Measurements from ENCODE around the gene CREBL2.

CREBL2 gene

DNA sequence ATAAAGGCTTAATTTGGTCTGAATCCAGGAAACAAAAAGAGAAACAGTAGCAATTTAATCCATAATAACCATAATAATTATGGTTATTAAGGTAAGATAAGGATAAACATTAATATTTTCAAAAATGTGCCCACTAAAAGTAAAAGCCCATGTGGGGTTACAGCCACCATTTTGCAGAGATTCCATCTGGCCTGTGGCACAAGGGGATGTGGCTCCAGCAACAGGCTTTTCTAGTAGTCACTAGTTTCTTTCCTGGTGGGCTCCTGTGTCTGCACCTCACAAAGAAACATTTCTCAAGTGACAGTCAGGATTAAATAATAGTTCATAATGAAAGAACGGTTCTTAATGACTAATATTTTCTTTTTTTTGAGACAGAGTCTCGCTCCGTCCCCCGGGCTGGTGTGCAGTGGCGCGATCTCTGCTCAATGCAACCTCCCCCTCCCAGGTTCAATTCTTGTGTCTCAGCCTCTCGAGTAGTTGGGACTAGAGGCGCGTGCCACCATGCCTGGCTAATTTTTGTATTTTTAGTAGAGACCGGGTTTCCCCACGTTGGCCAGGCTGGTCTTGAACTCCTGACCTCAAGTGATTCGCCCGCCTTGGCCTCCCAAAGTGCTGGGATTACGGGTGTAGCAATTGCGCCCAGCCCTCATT is 52.1 kb downstream of the CREBL2 start:
- H3K27me3 ChIP-seq, result no peaks in the 10 kb centered on the region
- peaks cover 9% of the 10 kb centered on the region for H3K36me3 ChIP-seq
- no peak overlapping the region for H3K4me3 ChIP-seq (ENCODE audit: low read depth, low read length)
- TF ChIP-seq, protein P1, sequence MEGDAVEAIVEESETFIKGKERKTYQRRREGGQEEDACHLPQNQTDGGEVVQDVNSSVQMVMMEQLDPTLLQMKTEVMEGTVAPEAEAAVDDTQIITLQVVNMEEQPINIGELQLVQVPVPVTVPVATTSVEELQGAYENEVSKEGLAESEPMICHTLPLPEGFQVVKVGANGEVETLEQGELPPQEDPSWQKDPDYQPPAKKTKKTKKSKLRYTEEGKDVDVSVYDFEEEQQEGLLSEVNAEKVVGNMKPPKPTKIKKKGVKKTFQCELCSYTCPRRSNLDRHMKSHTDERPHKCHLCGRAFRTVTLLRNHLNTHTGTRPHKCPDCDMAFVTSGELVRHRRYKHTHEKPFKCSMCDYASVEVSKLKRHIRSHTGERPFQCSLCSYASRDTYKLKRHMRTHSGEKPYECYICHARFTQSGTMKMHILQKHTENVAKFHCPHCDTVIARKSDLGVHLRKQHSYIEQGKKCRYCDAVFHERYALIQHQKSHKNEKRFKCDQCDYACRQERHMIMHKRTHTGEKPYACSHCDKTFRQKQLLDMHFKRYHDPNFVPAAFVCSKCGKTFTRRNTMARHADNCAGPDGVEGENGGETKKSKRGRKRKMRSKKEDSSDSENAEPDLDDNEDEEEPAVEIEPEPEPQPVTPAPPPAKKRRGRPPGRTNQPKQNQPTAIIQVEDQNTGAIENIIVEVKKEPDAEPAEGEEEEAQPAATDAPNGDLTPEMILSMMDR (IDR thresholded peaks at IDR 0.05; ENCODE audit: low read depth, low read length), result no peak
- no peaks in the 10 kb centered on the region for H3K9me3 ChIP-seq
- no peak for DNase-seq
- no peaks in the 10 kb centered on the region for H3K4me1 ChIP-seq

DNA sequence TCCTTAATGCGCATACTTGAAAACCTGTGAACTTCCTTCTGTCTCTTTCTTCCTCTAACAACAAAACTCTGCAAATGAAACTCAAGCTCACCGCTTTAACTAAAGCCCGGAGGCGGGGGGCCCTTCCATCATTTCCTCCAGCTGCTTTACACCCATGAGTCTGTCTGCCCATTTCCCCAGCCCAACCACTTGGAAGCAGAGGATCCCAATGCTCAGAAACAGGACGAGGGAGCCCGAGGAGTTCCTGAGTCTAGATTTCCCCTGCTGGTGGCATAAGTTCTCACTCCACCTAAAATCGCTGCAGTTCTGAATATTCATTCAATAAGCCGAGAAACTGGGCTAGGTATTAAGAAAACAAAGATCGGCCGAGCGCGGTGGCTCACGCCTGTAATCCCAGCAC is 53.5 kb downstream of the CREBL2 start:
- no peaks in the 10 kb centered on the region for H3K27me3 ChIP-seq
- H3K4me3 ChIP-seq (ENCODE audit: low read depth, low read length), result no peak overlapping the region
- TF ChIP-seq, protein P1 (IDR thresholded peaks at IDR 0.05; ENCODE audit: low read depth, low read length), result no peak
- no peak for DNase-seq
- H3K36me3 ChIP-seq, result peaks cover 9% of the 10 kb centered on the region
- H3K4me1 ChIP-seq, result no peaks in the 10 kb centered on the region
- no peaks in the 10 kb centered on the region for H3K9me3 ChIP-seq

DNA sequence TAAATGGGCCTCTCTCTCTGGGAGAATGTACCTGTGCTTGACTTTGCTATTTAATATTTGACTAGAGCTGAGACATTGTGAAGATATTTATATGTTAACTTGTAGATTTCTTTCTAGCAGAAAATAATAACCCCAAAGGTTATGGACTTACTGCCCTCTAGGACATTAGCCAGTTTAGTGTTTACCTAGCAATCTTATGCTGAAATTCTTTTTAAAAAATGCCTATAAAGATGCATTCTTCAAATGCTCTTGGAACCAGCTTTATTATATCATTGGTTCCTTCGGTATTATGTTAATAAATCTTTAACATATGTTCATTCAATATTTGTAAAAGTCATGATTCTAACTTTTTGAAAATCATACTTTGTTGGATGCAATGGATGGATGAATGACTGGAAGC is 56.3 kb downstream of the CREBL2 start:
- TF ChIP-seq, protein P1 (IDR thresholded peaks at IDR 0.05; ENCODE audit: low read depth, low read length), result no peak
- Histone ChIP-seq H3K36me3 (no peaks in the 10 kb centered on the region), H3K4me3 (ENCODE audit: low read depth, low read length) (no peak overlapping the region), H3K4me1 (no peaks in the 10 kb centered on the region), H3K9me3 (no peaks in the 10 kb centered on the region), H3K27me3 (no peaks in the 10 kb centered on the region)
- no peak for DNase-seq

DNA sequence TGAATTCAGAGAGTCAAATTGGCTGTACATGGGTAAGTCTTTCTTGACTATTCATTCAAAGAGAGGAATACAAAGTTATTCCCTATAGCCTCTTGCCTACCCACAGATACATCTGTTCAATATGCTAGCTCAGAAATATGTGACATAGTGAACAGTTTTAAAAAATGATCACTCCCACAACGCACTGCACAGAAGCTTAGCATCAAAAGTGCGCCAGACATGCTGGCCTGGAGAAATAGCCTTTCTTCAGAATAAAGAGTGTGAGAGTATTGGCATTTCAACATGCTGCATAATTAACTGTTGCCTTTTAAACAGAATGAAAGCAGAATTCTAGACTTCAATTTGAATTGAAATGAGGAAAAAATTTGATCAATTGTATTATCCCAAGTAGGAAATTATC is 57.3 kb downstream of the CREBL2 start:
- Histone ChIP-seq H3K4me1 (no peaks in the 10 kb centered on the region), H3K9me3 (no peaks in the 10 kb centered on the region), H3K36me3 (no peaks in the 10 kb centered on the region), H3K4me3 (ENCODE audit: low read depth, low read length) (no peak overlapping the region), H3K27me3 (no peaks in the 10 kb centered on the region)
- DNase-seq, result no peak
- TF ChIP-seq, protein P1 (IDR thresholded peaks at IDR 0.05; ENCODE audit: low read depth, low read length), result no peak

DNA sequence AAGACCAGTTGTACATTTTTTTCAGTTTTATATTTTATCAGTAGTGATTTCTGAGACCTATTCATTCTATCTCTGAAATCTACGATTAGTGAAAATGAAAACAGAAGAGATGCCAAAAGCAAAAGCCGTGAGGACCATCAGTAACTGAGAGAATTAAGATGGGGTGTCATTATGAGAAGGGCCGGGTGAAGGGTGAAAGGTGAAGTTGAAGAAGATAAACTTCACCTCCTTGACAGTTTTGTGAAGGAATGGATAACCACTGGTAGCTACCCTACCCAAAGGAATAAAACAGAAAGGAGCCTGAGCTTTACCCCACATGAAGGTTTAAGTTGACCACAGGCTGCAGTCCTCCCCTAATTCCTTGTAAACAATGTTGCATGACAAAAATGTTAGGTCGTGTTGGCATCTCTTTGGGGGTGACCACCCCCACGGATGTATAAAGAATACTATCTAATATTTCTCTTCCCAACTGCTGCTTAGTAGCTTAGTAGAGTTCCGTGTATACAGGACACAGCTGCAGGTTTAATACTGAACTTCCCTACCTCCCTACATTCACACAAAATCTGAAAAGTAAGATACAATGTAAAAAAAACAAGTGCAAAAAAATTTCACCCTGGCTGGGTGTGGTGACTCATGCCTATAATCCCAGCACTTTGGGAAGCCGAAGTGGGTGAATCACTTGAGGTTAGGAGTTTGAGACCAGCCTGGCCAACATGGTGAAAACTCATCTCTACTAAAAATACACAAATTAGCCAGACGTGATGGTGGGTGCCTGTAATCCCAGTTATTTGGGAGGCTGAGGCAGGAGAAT is 60.4 kb downstream of the CREBL2 start:
- TF ChIP-seq, protein P1 (IDR thresholded peaks at IDR 0.05; ENCODE audit: low read depth, low read length), result no peak
- Histone ChIP-seq H3K27me3 (no peaks in the 10 kb centered on the region), H3K4me1 (peaks cover 8% of the 10 kb centered on the region), H3K9me3 (no peaks in the 10 kb centered on the region), H3K36me3 (no peaks in the 10 kb centered on the region), H3K4me3 (ENCODE audit: low read depth, low read length) (no peak overlapping the region)
- DNase-seq, result no peak

DNA sequence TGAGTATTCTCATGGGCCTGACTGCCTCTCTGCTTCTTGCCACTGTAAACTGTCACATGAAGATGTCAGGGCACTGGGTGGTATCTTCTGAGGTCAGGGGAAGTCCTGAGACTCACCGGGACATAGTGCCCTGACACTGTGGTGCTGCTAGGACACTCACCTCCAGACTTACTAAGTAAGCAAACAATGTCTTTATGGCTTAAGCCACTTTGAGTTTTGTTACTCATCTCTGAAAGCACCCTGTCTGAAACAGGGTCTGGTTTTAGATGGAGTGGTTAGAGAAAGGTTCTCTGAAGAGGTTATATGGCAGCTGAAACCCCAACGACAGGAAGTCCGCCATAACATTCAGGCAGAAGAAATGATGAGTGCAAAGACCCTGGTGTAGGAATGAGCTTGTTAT is 61.6 kb downstream of the CREBL2 start:
- Histone ChIP-seq H3K4me3 (ENCODE audit: low read depth, low read length) (no peak overlapping the region), H3K36me3 (no peaks in the 10 kb centered on the region), H3K4me1 (peaks cover 8% of the 10 kb centered on the region), H3K27me3 (no peaks in the 10 kb centered on the region), H3K9me3 (no peaks in the 10 kb centered on the region)
- TF ChIP-seq, protein P1 (IDR thresholded peaks at IDR 0.05; ENCODE audit: low read depth, low read length), result no peak
- no peak for DNase-seq
